HG03159 (cell line): ENCODE measurements around the gene MSX1.

Experiments
- ATAC-seq: cut with Tn5 transposase; IDR thresholded peaks from one replicate; pipeline ENCODE4 v1.9.1; 2021; ENCODE audit warnings: mild to moderate bottlenecking, moderate library complexity; ENCODE audit not compliant: unreplicated experiment

Gene MSX1

DNA sequence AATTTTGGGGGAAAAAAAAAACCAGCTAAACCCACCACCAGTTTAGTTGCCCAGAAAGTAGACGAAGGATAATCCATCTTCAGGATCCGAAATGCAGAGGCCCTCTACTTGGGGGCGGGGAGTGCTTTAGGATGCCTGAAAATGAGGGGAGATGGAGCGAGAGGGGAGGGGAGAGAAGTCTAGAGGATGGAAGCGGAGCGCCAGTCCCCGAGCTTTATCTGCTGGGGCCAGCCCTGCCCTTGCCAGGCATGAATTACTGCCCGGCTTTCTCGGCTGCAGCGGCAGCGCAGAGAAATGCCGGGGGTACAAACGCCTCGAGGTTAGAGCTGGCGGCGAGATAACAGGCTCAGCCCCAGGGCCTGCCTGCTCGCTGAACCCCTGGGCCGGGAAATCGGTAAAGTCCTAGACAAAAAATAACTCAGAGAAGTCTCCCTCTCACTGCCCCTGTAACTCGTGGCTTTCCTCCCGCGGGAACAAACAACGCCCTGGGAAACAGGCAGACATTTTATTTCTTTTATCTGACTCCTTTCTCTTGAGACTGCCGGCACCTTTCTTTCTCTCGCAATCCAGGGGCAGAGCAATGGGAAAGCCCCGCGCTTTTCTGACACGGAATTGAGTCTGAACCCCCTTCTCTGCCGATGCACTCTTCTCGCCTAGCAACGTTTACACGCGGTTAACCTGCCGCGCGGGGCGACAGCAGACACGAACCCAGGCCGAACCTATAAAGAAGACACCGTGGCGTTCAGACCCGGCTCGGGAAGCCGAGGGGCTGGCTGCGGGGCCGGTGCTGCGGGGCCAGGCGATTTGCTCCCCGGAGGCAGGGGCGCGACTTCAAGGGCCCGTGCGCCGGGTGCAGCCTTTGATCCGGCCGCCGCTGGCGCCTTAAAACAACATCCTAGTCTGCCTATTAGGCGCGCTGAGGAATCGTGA is 3.1 kb upstream of the MSX1 start:
- no peak for ATAC-seq

DNA sequence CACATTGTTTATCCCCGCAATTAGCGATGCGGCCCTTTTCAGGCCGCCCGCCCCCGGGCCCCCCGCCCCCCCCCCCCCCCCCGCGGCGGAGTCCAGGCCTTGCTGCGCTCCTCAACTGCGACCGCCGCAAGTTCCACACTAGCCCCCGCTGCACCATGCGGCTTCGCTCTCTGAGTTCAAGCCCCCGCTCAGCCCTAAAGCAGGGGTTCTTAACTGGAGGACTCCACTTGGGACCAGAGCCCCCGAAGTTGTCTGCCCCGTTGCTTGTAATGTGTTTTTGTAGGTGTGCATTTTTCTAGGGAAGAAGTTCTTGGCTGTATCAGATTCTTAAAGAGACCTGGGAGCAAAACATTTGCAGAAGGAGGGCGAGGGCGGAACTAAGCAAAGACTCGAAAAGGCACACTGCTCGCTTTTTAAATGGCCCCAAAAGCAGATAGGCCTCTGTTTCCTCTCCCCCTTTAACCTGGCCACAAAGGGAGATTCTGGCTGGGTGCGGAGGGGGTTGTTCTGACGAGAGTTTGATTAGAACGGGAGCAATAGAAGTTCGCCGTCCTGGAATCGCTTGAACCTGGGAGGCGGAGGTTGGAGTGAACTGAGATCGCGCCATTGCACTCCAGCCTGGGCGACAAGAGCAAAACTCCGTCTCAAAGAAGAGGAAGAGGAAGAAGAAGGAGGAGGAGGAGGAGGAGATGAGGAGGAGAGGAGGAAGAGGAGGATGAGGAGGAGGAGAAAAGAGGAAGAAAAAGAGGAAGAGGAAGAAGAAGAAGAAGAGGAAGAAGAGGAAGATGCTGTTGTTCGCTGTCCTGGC is 2.3 kb upstream of the MSX1 start:
- ATAC-seq: no peak

DNA sequence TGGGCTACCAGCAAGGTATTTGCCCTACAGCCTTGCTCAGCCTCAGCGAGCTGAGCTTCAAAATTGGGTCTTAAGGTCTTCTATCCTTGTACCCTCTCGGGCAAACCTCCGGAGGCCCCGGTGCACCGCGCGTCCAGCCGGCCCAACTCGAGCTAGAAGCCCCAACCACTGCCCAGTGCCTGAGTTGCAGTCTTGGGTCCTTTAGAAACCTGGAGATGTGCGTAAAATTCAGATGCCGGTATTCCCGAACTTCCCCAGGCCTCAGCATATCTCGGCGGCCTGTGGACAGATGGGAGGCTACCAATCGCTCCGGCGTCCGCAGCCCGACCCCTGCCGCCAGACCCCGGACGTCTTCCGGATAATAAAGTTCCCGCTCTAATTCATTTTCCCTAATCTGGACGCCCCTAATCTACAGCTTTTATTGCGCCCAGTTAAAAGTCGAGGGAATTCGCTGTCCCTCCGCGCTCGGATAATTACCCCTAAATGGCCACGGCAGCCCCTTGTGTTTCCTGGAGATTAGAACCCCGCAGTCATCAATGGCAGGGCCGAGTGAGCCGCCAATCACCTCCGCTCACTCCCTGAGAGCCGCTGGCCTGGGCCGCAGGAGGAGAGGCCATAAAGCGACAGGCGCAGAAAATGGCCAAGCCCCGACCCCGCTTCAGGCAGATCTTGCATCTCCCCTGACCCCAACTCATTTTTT is 1.5 kb upstream of the MSX1 start:
- no peak for ATAC-seq

- no peak for ATAC-seq
Observed at GRCh38 chr4:4858527-4859324, 739 bp upstream of the MSX1 start.

GRCh38 chr4:4859799-4860599 is 534 bp downstream of the MSX1 start:
- ATAC-seq: peak; percentile 25

DNA sequence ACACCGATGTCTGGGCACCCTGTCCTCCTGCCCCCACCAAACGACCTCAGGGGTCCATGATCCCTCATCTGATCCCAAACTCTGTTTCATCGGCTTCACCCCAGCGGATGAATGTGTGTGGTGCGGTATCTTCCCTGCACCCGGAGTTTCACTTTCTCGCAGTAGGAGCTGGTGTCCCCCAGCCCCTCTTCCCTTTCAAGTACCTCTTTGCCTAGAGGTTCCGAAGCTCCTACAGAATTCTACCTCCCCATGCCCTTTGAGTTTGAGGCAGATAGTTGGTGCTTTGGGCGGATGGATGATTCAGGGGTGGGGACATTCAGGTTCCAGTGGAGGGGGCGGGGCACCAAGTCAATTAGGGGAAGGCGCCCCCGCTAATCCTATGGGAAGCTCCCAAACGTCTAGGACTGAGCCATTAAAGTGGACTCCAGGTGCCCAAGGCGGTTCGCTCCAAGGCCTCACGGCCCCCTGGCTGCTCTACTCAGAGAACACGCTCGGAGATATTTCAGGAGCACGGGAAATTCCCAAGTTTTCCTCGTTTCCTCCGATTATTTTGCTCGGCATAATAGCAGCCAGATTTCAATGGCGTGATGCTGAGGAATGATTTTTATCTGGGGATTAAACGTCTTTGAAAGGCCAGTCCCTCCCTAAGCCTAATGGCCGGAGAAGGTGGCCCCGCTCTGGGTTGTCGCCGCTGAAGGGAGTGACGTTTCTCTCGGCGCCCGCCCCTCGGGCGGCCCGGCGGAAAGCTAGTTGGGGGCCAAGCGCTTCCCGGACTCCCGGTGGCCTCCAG is 1.3 kb downstream of the MSX1 start:
- ATAC-seq: no peak

- no peak for ATAC-seq
Observed at GRCh38 chr4:4861390-4862018, 2.0 kb downstream of the MSX1 start.

- no peak for ATAC-seq
Observed at GRCh38 chr4:4862071-4862551, 2.6 kb downstream of the MSX1 start.

- no peak for ATAC-seq
Observed at GRCh38 chr4:4862665-4863482, 3.4 kb downstream of the MSX1 start.

GRCh38 chr4:4864443-4864939 is 5.0 kb downstream of the MSX1 start:
- no peak for ATAC-seq

DNA sequence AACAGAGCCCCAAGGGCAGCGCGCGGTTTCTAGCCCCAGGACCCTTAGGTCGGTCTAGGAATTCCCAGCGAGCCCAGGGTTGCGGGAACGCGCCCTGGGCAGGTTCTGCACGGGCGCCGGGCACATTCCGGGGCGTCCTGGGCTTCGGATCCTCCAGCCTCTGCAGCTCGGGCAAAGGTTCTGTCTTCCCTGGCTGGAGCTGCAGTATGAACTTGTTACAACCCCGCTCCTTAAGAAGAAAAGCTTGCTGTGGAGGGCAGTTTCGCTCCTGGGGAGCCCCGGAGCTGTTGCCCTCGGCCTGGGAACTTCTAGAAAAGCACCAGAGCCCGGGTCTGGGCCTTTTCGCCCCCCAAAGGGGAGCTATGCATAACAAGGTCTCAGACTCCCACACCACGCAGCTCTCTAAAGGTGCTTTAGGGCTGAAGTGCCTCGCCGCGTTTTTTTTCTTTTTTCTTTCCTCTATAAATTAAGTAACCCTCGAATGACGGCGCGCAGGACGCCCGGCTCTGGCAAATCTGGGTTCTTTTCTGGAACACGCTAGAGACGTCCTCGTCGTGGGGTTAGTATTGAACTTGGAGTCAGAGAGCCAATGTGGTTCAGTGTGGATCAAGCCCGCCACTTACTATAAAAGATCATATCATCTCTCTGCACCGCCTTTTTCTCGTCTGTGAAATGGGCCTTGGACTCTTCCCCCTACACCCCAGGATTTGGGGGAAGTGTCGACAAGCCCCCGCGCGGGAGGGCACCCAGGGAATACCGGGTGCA is 5.7 kb downstream of the MSX1 start:
- ATAC-seq: no peak

DNA sequence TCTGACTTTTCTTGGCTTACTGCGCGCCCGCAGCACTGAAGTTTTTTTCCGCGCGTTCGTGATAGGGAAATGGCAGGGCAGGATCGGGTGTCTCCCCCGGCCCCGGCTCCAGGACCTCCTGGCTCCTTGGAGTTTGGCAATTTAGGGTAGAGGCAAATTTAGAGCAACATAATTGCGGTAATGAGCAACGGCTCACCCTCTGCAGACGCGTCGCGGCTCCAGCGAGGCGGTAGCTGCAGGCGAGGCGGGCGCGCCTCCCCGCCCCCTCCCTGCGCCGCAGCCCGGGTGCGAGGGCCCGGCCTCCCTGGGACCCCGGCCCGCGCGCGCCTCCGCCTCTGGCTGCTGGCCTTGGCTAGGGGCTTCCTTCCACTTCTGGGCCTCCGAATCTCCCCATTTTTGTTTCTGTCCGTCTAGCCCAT is 6.2 kb downstream of the MSX1 start:
- ATAC-seq: no peak

DNA sequence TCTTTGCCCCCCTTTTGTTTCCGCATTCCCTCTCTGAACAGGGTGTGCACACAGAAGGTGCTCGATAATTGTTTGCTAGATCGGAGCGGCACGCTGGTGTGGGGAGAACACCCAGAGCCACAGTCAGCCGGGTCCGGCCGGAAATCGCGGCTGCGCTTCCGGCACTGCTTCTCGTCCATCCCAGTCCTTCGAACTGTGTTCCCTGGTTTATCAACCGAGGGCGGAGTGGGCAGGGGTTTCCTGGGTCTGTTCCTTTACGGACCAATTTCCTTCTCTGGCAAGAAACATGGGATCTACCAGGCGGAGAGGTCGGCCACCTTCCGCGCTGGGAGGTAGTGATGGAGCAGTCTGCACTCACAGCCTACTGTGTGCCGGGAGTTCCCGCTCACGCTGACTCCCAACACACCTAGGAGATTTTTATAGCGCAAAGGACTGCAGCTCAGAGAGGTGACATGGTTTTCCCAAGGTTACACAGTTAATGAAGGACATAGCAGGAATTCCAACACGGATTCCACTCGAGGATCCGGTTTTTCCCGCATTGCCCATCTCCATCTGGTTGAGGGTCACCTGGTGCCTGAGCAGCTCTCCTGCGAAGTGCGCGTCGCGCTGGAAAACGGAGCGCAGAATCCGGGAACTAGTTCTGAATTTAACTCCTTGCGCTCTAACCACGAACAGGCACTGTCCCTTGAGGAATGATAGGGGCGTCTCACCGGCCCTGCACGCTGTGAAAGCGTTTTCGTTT is 6.8 kb downstream of the MSX1 start:
- no peak for ATAC-seq

DNA sequence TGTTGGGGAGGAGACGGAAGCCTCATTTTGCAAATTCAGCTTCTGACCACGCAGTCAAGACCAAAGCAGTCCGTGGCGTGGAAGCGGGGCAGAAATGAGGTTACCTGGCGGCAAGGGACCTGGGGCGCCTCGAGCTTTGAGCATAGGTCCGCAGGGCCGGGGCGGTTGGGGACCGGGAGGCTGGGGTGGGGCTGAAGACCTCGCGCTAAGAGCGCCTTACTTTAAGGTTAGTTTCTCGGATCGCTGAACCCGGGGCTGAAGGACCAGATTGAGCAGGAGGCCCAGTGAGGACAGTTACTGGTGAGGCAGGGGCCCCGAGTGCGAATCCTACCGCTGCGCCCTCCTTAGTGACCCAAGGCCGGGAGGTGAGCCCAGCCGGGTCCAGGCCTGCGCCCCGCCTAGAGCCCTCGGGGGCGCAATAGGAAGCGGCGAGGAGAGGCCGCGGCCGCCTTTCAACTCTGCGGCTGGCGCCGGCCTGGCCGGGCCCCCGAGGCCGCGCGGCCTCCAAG is 7.5 kb downstream of the MSX1 start:
- no peak for ATAC-seq

DNA sequence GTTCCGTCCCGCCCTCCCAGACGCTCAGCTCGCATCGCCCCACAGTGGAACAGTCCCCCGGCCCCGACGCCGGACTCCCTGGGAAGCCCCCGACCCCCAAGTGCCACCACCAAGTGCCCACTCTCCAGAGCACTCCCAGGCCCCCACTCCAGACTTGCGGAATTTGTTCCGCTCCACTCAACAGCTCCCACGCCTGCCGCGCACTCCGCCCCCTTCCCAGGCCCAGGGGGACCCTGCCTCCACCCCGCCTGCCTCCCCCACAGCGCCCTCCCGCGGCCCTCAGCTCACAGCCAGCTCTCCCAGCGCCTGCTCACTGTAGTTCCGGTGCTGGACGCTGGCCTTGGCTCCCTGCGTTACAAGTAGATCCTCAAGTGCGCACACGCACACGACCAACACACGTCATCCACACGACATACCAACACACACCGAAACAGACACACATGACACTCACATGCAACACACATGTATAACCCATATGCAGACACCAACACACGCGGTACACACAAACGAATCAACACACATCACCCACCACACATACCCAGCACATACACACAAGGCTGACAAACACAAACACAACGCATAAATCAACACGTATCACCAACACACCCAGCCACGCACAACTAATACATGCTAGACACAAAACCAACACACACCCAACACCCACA is 8.0 kb downstream of the MSX1 start:
- ATAC-seq: no peak
